Measurements from ENCODE around the gene NOC3L.

DNA sequence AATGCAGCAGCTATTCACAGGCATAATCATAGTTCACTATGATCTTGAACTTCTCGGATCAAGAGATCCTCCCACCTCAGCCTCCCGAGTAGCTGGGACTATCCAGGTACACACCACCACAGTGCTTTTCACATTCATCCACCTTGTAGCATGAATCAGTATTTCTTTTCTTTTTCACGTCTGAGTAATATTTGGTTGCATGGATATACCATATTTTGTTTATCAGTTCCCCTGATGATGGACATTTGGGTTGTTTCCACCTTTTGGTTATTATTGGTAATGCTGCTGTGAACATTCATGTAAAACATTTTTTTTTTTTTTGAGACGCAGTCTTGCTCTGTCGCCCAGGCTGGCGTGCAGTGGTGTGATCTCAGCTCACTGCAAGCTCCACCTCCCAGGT is 36.0 kb upstream of the NOC3L start:
- TF ChIP-seq, protein P1, sequence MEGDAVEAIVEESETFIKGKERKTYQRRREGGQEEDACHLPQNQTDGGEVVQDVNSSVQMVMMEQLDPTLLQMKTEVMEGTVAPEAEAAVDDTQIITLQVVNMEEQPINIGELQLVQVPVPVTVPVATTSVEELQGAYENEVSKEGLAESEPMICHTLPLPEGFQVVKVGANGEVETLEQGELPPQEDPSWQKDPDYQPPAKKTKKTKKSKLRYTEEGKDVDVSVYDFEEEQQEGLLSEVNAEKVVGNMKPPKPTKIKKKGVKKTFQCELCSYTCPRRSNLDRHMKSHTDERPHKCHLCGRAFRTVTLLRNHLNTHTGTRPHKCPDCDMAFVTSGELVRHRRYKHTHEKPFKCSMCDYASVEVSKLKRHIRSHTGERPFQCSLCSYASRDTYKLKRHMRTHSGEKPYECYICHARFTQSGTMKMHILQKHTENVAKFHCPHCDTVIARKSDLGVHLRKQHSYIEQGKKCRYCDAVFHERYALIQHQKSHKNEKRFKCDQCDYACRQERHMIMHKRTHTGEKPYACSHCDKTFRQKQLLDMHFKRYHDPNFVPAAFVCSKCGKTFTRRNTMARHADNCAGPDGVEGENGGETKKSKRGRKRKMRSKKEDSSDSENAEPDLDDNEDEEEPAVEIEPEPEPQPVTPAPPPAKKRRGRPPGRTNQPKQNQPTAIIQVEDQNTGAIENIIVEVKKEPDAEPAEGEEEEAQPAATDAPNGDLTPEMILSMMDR (IDR thresholded peaks at IDR 0.05) = no peak
- no peak for TF ChIP-seq POLR2A (IDR thresholded peaks at IDR 0.05)
- no peak for TF ChIP-seq EP300 (IDR thresholded peaks at IDR 0.05; ENCODE audit: low read depth)

All from transverse colon (tissue), 3 donors.